GM23338 (cell line): ENCODE results near the gene BTLA. TPM values are rescaled to one million over a fixed set of nuclear protein-coding genes. Genes with fewer than 3 reads are reported as not detected.

Experiments
- ATAC-seq: fragments of 200-7000 bp; cut with Tn5 transposase; 3 replicates; pipeline ENCODE4 v1.9.1; 2020
- DNase-seq: peaks from one replicate; pipeline ENCODE4 v3.0.0-alpha.2; 2015; ENCODE audit warnings: low spot score
- H2AFZ ChIP-seq: fragments of 200-600 bp; sonication (generic); 2 replicates; pipeline ENCODE4 v1.8.0; 2016; ENCODE audit warnings: antibody characterized with exemption, mild to moderate bottlenecking, moderate library complexity
- H3F3A ChIP-seq: fragments of 200-600 bp; sonication (generic); replicated peaks from 2 replicates; pipeline ENCODE4 v1.8.0; 2017; ENCODE audit warnings: antibody characterized with exemption, mixed run types, low read depth
- H3K27ac ChIP-seq: fragments of 200-600 bp; sonication (generic); 2 replicates; pipeline ENCODE4 v1.6.1; 2016; ENCODE audit warnings: low read depth
- H3K27me3 ChIP-seq: fragments of 200-600 bp; sonication (generic); 2 replicates; pipeline ENCODE4 v1.8.0; 2016; ENCODE audit warnings: mild to moderate bottlenecking, mixed run types, moderate library complexity; ENCODE audit not compliant: insufficient read depth
- H3K36me3 ChIP-seq: fragments of 200-600 bp; sonication (generic); 2 replicates; pipeline ENCODE4 v1.8.0; 2016; ENCODE audit warnings: mild to moderate bottlenecking; ENCODE audit not compliant: insufficient read depth
- H3K4me1 ChIP-seq: fragments of 200-600 bp; sonication (generic); 2 replicates; pipeline ENCODE4 v1.8.0; 2016; ENCODE audit warnings: mild to moderate bottlenecking, moderate library complexity; ENCODE audit not compliant: insufficient read depth
- H3K4me2 ChIP-seq: fragments of 200-600 bp; sonication (generic); 2 replicates; pipeline ENCODE4 v1.7.1; 2017; ENCODE audit warnings: mixed run types
- H3K4me3 ChIP-seq: fragments of 200-600 bp; sonication (generic); 2 replicates; pipeline ENCODE4 v1.6.1; 2016; ENCODE audit warnings: mixed run types
- H3K79me2 ChIP-seq: fragments of 200-600 bp; sonication (generic); replicated peaks from 2 replicates; pipeline ENCODE4 v1.8.0; 2017; ENCODE audit warnings: mild to moderate bottlenecking; ENCODE audit not compliant: insufficient read depth
- H3K9me2 ChIP-seq: fragments of 200-600 bp; sonication (generic); 2 replicates; pipeline ENCODE4 v1.8.0; 2017; ENCODE audit not compliant: insufficient read depth
- H4K20me1 ChIP-seq: fragments of 200-600 bp; sonication (generic); replicated peaks from 2 replicates; pipeline ENCODE4 v1.8.0; 2017; ENCODE audit warnings: mild to moderate bottlenecking; ENCODE audit not compliant: insufficient read depth
- H3K27ac Mint-ChIP-seq: 2 replicates; pipeline ENCODE4 v1.8.0; 2020; ENCODE audit warnings: inconsistent platforms, mild to moderate bottlenecking, moderate library complexity, mixed read lengths
- H3K27me3 Mint-ChIP-seq: 3 replicates; pipeline ENCODE4 v1.8.0; 2022; ENCODE audit warnings: low read depth, mild to moderate bottlenecking, moderate library complexity, mixed read lengths, inconsistent platforms; ENCODE audit not compliant: insufficient read depth, poor library complexity
- H3K36me3 Mint-ChIP-seq: 3 replicates; pipeline ENCODE4 v1.8.0; 2021; ENCODE audit warnings: low read depth, mild to moderate bottlenecking, inconsistent platforms, moderate library complexity, mixed read lengths
- H3K4me1 Mint-ChIP-seq: 3 replicates; pipeline ENCODE4 v1.8.0; 2020; ENCODE audit warnings: mild to moderate bottlenecking, inconsistent platforms, mixed read lengths
- H3K4me3 Mint-ChIP-seq: 3 replicates; pipeline ENCODE4 v1.8.0; 2021; ENCODE audit warnings: moderate library complexity, mild to moderate bottlenecking, inconsistent platforms, mixed read lengths
- H3K9me3 Mint-ChIP-seq: 3 replicates; pipeline ENCODE4 v1.8.0; 2020; ENCODE audit warnings: moderate library complexity, mild to moderate bottlenecking, inconsistent platforms, mixed read lengths
- CTCF ChIP-seq, 2 experiments: fragments of 200-600 bp in 1 of 2; sonication (generic) in 1 of 2; conservative IDR thresholded peaks; 2 replicates each; pipeline versions ENCODE4 v1.5.1 to v1.6.1; 2016 to 2017; ENCODE audit warnings: antibody characterized with exemption in 2 of 2, low read depth in 2 of 2, mild to moderate bottlenecking in 2 of 2, moderate library complexity in 1 of 2
- EZH2phosphoT487 ChIP-seq: fragments of 200-600 bp; sonication (generic); IDR thresholded peaks from one replicate; pipeline ENCODE4 v1.8.1; 2018; ENCODE audit warnings: antibody characterized with exemption; ENCODE audit not compliant: unreplicated experiment
- JUNB ChIP-seq: IDR thresholded peaks from one replicate; pipeline ENCODE4 v1.6.1; 2016; ENCODE audit warnings: antibody characterized with exemption; ENCODE audit not compliant: unreplicated experiment
- REST ChIP-seq: IDR thresholded peaks from one replicate; pipeline ENCODE4 v1.6.1; 2018; ENCODE audit warnings: antibody characterized with exemption; ENCODE audit not compliant: unreplicated experiment
- ZNF462 ChIP-seq: fragments of 250-450 bp; sonication (Bioruptor Pico); IDR thresholded peaks from 2 replicates; pipeline ENCODE4 v1.5.0; 2020; ENCODE audit warnings: mild to moderate bottlenecking, moderate library complexity
- polyA plus RNA-seq: library from polyadenylated mRNA; unstranded; fragments of >200 nt; fragmentation: Nextera tagmentation; extraction: Ambion mirVana; gene quantifications from 2 replicates; pipeline ENCODE4 v1.2.1, GENCODE V29; 2016
- total RNA-seq: library from RNA; depleted of rRNA; stranded (reverse); fragments of >200 nt; shearing (Covaris generic); gene quantifications from 2 replicates; pipeline ENCODE4 v1.2.3, GENCODE V29; 2014

The BTLA gene
- total and polyA plus RNA-seq, 2 experiments from 2014 or later = 0.44 TPM; not detected in 1

GRCh38 chr3:112476346-112476745 lies 22.9 kb downstream of the BTLA start (continued):
- TF ChIP-seq ZNF462 (no peak), REST (no peak)

GRCh38 chr3:112474796-112475195 lies 24.5 kb downstream of the BTLA start:
- Mint-ChIP-seq H3K36me3 (no peaks in the 10 kb centered on the region), H3K4me1 (peaks cover 3% of the 10 kb centered on the region; the same call in 1 of the 3 replicates), H3K27ac (no peak overlapping the region), H3K4me3 (no peak overlapping the region), H3K27me3 (peaks cover 2% of the 10 kb centered on the region), H3K9me3 (no peaks in the 10 kb centered on the region)
- no peak for DNase-seq
- Histone ChIP-seq H3K27me3 (no peaks in the 10 kb centered on the region), H3K9me2 (no peaks in the 10 kb centered on the region), H3K36me3 (no peaks in the 10 kb centered on the region), H3K4me3 (no peak overlapping the region), H3F3A (no peaks in the 10 kb centered on the region), H3K4me2 (no peak overlapping the region), H2AFZ (no peak overlapping the region), H3K27ac (no peak overlapping the region), H3K4me1 (peaks cover 5% of the 10 kb centered on the region; the same call in 1 of the 2 replicates), H3K79me2 (no peaks in the 10 kb centered on the region), H4K20me1 (no peaks in the 10 kb centered on the region)
- no peak for ATAC-seq
- TF ChIP-seq EZH2phosphoT487 (no peak), JUNB (no peak), CTCF (conservative IDR thresholded peaks at IDR 0.05; ENCODE audit: low read depth in 2 of 2) (no peak)
